Heart left ventricle (tissue), 16 donors: ENCODE results near the gene PAF1. TPM values are rescaled to one million over a fixed set of nuclear protein-coding genes. Genes with fewer than 3 reads are reported as not detected.

Experiments used
- ATAC-seq, 4 donors: fragments of 200-7000 bp; cut with Tn5 transposase; one replicate each; pipeline ENCODE4 v1.9.1; 2020 to 2022; ENCODE audit warnings: moderate library complexity in 4 of 4, mild to moderate bottlenecking in 3 of 4, moderate number of reproducible peaks in 1 of 4
- DNase-seq, 5 donors: peaks; one replicate each; pipeline ENCODE4 v3.0.0-alpha.2; 2020
- H3K27ac ChIP-seq, 12 donors: fragments of 200-600 bp; sonication (generic) in 4 of 12; one replicate each; pipeline versions ENCODE4 v1.5.0 to v1.8.0; 2016 to 2022; ENCODE audit warnings: mild to moderate bottlenecking in 2 of 12
- H3K27me3 ChIP-seq, 9 donors: fragments of 200-600 bp; sonication (generic) in 2 of 9; one replicate each; pipeline versions ENCODE4 v1.5.1 to v1.8.0; 2016 to 2022; ENCODE audit warnings: mild to moderate bottlenecking in 3 of 9
- H3K36me3 ChIP-seq, 9 donors: fragments of 200-600 bp; sonication (generic) in 2 of 9; one replicate each; pipeline versions ENCODE4 v1.5.0 to v1.8.0; 2018 to 2022; ENCODE audit warnings: mild to moderate bottlenecking in 2 of 9
- H3K4me1 ChIP-seq, 12 donors: fragments of 200-600 bp; sonication (generic) in 4 of 12; one replicate each; pipeline versions ENCODE4 v1.5.0 to v1.8.0; 2016 to 2022; ENCODE audit warnings: mild to moderate bottlenecking in 3 of 12
- H3K4me3 ChIP-seq, 12 donors: fragments of 200-600 bp; sonication (generic) in 4 of 12; one replicate each; pipeline versions ENCODE4 v1.5.0 to v1.8.0; 2017 to 2022; ENCODE audit warnings: mild to moderate bottlenecking in 9 of 12, moderate library complexity in 4 of 12
- H3K9me3 ChIP-seq, 12 donors: fragments of 200-600 bp; sonication (generic) in 4 of 12; one replicate each; pipeline versions ENCODE4 v1.5.0 to v1.8.0; 2016 to 2022; ENCODE audit warnings: mild to moderate bottlenecking in 1 of 12
- POLR2A ChIP-seq, 2 donors: fragments of 450-650 bp; IDR thresholded peaks; one replicate each; pipeline ENCODE4 v1.6.1; 2017; ENCODE audit warnings: antibody characterized with exemption in 2 of 2, mild to moderate bottlenecking in 2 of 2, moderate library complexity in 2 of 2
- WGBS, 4 donors: extraction: QIAGEN DNeasy Blood & Tissue Kit in 2 of 4; methylation state at CpG; one replicate each; pipeline versions ENCODE4 v1.1.5 to v1.1.7; 2013 to 2018; 5-methylcytosine and 5-hydroxymethylcytosine counted together
- intact Hi-C, 10 donors: fragments of 100-400 bp; cut with DNase I; formaldehyde crosslinking; loops; one replicate each; pipeline versions ENCODE4 v1.11.1 to v1.14.2; 2022
- polyA plus RNA-seq, 2 donors: library from polyadenylated mRNA; stranded (reverse); fragments of 200-250 nt; gene quantifications; one replicate each; pipeline ENCODE4 v1.2.3, GENCODE V29; 2013
- total RNA-seq, 9 donors: library from RNA; depleted of rRNA in 2 of 9; stranded (reverse); fragments of >200 nt in 2 of 9; fragmentation: NEBNext Ultra II Directional in 3 of 9; extraction: Animal tissue kit (Norgen Biotek cat#: 25700) in 3 of 9; gene quantifications; one replicate each; pipeline versions ENCODE4 v1.1.0 to v1.2.4, GENCODE V29; 2016 to 2023
- TF ChIP-seq, protein P1 (sequence below), 12 donors: fragments of 200-600 bp; sonication (generic) in 4 of 12; IDR thresholded peaks; one replicate each; pipeline versions ENCODE4 v1.5.0 to v1.8.0; 2018 to 2022; ENCODE audit warnings: antibody characterized with exemption in 12 of 12, mild to moderate bottlenecking in 5 of 12
- donor health status: ischemic (EF 13 %, LVEDD 7.1; RV severe dilation, severe dysfunction).
- donor health status: healthy with polysubstance abuse.
- donor health status: DM: no; HTN: yes; CAD: no.
- donor health status: DM: no; HTN: no; CAD: no.
- donor health status: ischemic (EF 25% LVEDD 6.9; RV normal size, moderate dysfunction).
- donor health status: ischemic (EF 25% LVEDD 5.7; RV mildly dilated, moderate dysfunction).
- donor health status: healthy.
- donor health status: DM: yes; HTN: yes; CAD: no.
- donor health status: ischemic (EF 35%, LVEDD 5.7; RV mildly dilated, moderate dysfunction).
- donor health status: nonischemic (EF 11% LVEDD 7.7; RV severe dilation, severe dysfunction).
- donor health status: DM: yes; HTN: yes; CAD: no.
- donor health status: PGD.
- donor health status: ischemic (EF 29% LVEDD 5.4; RV normal size, mild dysfunction).
- donor health status: nonischemic (EF 23%, LVEDD 6.1; RV moderate dilation, normal function).

Gene PAF1
- total and polyA plus RNA-seq, 11 donors, result 32.5 to 75.7 (median 40.7) TPM

DNA sequence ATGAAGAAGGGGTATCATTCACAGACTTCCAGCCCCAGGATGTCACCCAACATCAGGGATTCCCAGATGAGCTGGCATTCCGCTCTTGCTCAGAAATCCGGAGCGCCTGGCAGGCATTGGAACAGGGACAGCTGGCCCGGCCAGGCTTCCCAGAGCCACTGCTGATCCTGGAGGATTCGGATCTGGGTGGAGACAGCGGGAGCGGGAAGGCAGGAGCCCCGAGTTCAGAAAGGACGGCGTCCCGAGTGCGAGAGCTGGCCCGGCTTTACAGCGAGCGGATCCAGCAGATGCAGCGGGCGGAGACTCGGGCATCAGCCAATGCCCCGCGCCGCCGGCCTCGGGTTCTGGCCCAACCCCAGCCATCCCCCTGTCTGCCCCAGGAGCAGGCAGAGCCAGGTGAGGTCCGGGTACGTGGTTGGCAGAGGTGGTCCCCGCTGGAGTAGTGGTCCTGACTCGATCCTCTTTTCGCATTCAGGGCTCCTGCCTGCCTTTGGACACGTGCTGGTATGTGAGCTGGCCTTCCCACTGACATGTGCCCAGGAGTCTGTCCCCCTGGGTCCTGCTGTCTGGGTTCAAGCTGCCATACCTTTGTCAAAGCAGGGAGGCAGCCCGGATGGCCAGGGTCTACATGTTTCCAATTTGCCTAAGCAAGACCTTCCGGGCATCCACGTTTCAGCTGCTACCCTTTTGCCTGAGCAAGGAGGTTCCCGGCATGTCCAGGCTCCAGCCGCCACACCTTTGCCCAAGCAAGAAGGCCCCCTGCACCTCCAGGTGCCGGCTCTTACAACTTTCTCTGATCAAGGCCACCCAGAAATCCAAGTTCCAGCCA lies 32.6 kb upstream of the PAF1 start:
- intact Hi-C loops, result no loop called here
- H3K36me3 ChIP-seq, result peaks cover 0 to 65% (median 44%) of the 10 kb centered on the region in 9 donors
- H3K27ac ChIP-seq, result no peak overlapping the region
- peak in 1 of 5 donors; percentile 53 for DNase-seq
- WGBS, 4 donors, result 88 to 90% (median 89%) methylated on average over 22 to 35 of the region's 35 CpGs
- H3K9me3 ChIP-seq, result no peaks in the 10 kb centered on the region
- no peak for ATAC-seq
- no peak for TF ChIP-seq POLR2A (IDR thresholded peaks at IDR 0.05)
- TF ChIP-seq, protein P1, sequence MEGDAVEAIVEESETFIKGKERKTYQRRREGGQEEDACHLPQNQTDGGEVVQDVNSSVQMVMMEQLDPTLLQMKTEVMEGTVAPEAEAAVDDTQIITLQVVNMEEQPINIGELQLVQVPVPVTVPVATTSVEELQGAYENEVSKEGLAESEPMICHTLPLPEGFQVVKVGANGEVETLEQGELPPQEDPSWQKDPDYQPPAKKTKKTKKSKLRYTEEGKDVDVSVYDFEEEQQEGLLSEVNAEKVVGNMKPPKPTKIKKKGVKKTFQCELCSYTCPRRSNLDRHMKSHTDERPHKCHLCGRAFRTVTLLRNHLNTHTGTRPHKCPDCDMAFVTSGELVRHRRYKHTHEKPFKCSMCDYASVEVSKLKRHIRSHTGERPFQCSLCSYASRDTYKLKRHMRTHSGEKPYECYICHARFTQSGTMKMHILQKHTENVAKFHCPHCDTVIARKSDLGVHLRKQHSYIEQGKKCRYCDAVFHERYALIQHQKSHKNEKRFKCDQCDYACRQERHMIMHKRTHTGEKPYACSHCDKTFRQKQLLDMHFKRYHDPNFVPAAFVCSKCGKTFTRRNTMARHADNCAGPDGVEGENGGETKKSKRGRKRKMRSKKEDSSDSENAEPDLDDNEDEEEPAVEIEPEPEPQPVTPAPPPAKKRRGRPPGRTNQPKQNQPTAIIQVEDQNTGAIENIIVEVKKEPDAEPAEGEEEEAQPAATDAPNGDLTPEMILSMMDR (IDR thresholded peaks at IDR 0.05), result no peak
- no peaks in the 10 kb centered on the region for H3K27me3 ChIP-seq
- no peak overlapping the region for H3K4me3 ChIP-seq
- H3K4me1 ChIP-seq, result peaks cover 1 to 10% (median 6%) of the 10 kb centered on the region in 12 donors

DNA sequence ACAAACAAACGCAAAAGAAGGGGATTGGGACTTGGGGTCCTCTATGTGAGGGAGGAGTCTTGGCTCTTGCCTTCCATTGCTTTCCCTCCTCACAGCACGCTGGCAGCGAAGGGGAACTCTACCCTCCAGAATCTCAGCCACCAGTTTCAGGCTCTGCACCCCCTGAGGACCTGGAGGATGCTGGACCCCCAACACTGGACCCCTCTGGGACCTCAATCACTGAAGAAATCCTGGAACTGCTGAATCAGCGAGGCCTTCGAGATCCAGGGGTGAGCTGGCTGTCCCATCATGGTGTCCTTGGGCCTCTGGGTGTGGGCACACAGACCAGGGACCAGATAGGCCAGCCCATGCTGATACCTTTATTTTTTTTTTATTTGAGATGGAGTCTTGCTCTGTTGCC lies 31.1 kb upstream of the PAF1 start:
- intact Hi-C loops, result no loop called here
- Histone ChIP-seq H3K27me3 (no peaks in the 10 kb centered on the region), H3K27ac (no peak overlapping the region), H3K36me3 (peaks cover 0 to 79% (median 58%) of the 10 kb centered on the region in 9 donors), H3K4me1 (peaks cover 0 to 4% (median 0%) of the 10 kb centered on the region in 12 donors), H3K4me3 (no peak overlapping the region), H3K9me3 (no peaks in the 10 kb centered on the region)
- no peak for ATAC-seq
- no peak for DNase-seq
- TF ChIP-seq, protein P1 (IDR thresholded peaks at IDR 0.05), result no peak
- no peak for TF ChIP-seq POLR2A (IDR thresholded peaks at IDR 0.05)
- 87 to 93% (median 92%) methylated on average over 4 to 5 of the region's 5 CpGs for WGBS, 4 donors

DNA sequence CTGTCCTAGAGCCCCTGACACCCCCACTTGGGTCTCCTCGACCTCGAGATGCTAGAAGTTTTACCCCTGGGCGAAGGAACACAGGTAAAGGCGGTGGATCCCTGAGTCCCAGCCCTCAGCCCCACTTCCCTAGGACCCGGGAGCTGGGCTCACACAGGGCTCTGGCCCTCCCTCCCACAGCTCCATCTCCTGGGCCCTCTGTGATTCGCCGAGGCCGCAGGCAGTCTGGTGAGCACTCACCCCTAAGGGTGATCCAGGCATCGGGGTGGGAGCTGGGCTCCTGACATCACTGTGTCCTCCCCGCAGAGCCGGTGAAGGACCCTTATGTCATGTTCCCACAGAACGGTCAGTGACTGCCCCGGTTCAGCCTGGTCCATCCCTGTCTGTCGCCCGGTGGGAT lies 29.9 kb upstream of the PAF1 start:
- ATAC-seq (no peak), DNase-seq (no peak)

DNA sequence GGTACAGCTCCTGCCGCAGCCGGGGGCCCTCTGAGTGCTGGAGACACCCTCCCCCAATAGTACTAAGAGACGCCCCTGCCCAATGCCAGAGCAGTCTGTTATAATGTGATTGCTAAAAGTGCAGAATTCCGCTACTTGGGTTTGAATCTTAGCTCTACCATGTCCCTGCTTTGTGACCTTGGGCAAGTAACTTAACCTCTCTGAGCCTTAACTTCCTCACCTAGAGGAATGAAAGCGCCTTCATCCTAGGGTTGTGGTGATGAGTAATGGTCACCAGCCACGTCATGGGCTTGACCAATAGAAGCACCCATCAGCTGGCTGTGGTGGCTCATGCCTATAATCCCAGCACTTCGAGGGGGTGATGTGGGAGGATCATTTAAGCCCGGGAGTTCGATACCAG lies 28.1 kb upstream of the PAF1 start:
- WGBS, 4 donors, result 82 to 96% (median 90%) methylated on average over 9 of the region's 9 CpGs
- TF ChIP-seq POLR2A (IDR thresholded peaks at IDR 0.05), result no peak
- TF ChIP-seq, protein P1 (IDR thresholded peaks at IDR 0.05), result no peak
- H3K9me3 ChIP-seq, result no peaks in the 10 kb centered on the region
- intact Hi-C loops, result loop anchor here in 3 of 10 donors (10.0 kb wide), 2 partner anchors 116 to 294 kb away; partner anchors contain the start of genes PAK4 (in 2 of the 3) and EID2B (in 1 of the 3)
- no peaks in the 10 kb centered on the region for H3K27me3 ChIP-seq
- no peak overlapping the region for H3K4me3 ChIP-seq
- peaks cover 0 to 31% (median 16%) of the 10 kb centered on the region in 12 donors for H3K4me1 ChIP-seq
- ATAC-seq, result no peak
- no peak for DNase-seq
- H3K36me3 ChIP-seq, result peaks cover 0 to 82% (median 66%) of the 10 kb centered on the region in 9 donors
- peak overlapping the region in 1 of 12 donors; percentile 3 for H3K27ac ChIP-seq

More for the DNA sequence above, 29.9 kb upstream of the PAF1 start:
- Histone ChIP-seq H3K27ac (no peak overlapping the region), H3K27me3 (no peaks in the 10 kb centered on the region), H3K9me3 (no peaks in the 10 kb centered on the region), H3K4me1 (peaks cover 0 to 16% (median 2%) of the 10 kb centered on the region in 12 donors), H3K36me3 (peaks cover 0 to 90% (median 68%) of the 10 kb centered on the region in 9 donors), H3K4me3 (no peak overlapping the region)
- no peak for TF ChIP-seq POLR2A (IDR thresholded peaks at IDR 0.05)
- TF ChIP-seq, protein P1 (IDR thresholded peaks at IDR 0.05), result no peak
- intact Hi-C loops, result no loop called here
- 91 to 95% (median 92%) methylated on average over 9 to 15 of the region's 15 CpGs for WGBS, 4 donors
